D721Med (cell line): ENCODE data around the gene MYO15B.

Experiments
- DNase-seq: peaks from one replicate; pipeline ENCODE4 v3.0.0; 2011; ENCODE audit warnings: low spot score; ENCODE audit not compliant: insufficient read length
- FAIRE-seq: peaks from 2 replicates; lab custom pipeline; 2011; peaks lifted over from hg19 to GRCh38; lab: Jason Lieb, UNC
- CTCF ChIP-seq: IDR thresholded peaks from 2 replicates; pipeline ENCODE4 v1.5.1; 2012; ENCODE audit warnings: mild to moderate bottlenecking, control low read depth; ENCODE audit not compliant: insufficient read depth; ENCODE audit errors: missing control alignments

MYO15B gene

GRCh38 chr17:75615301-75615700 is 27.7 kb downstream of the MYO15B start:
- DNase-seq (no peak), FAIRE-seq (no peak)
- TF ChIP-seq CTCF = no peak

- no peak for TF ChIP-seq CTCF
- DNase-seq (no peak), FAIRE-seq (no peak)
These were observed 29.0 kb downstream of the MYO15B start for GRCh38 chr17:75616521-75617122.

- no peak for FAIRE-seq
- no peak for TF ChIP-seq CTCF
- no peak for DNase-seq
These were observed 29.6 kb downstream of the MYO15B start for GRCh38 chr17:75617218-75617617.

GRCh38 chr17:75617675-75618074 is 30.1 kb downstream of the MYO15B start:
- FAIRE-seq = no peak

GRCh38 chr17:75619506-75620431 is 32.2 kb downstream of the MYO15B start:
- peak; percentile 41 for TF ChIP-seq CTCF
- DNase-seq = peak; percentile 78
- no peak for FAIRE-seq

More at GRCh38 chr17:75617675-75618074, 30.1 kb downstream of the MYO15B start:
- no peak for TF ChIP-seq CTCF
- DNase-seq = no peak

GRCh38 chr17:75621489-75621888 is 33.9 kb downstream of the MYO15B start:
- TF ChIP-seq CTCF = no peak
- DNase-seq = no peak
- FAIRE-seq = no peak
